ENCODE measurements around the gene EPHA6.
"Not testable (repeated sequence)": the region's sequence is repeated elsewhere in the genome, so short reads cannot be mapped to it uniquely, and the experiment has no call there.

EPHA6 gene

GRCh38 chr3:97579365-97579764, 765.0 kb downstream of the EPHA6 start:
- Histone ChIP-seq H3K9ac (ENCODE audit: low read length in 2 of 2) (no peak overlapping the region), H3K36me3 (ENCODE audit: control insufficient read depth in 2 of 2, insufficient read depth in 2 of 2, low read length in 2 of 2) (no peaks in the 10 kb centered on the region), H3K9me3 (ENCODE audit: control insufficient read depth in 2 of 2, low read length in 2 of 2) (no peaks in the 10 kb centered on the region), H3K27me3 (ENCODE audit: control insufficient read depth in 1 of 2, insufficient read depth in 2 of 2, low read length in 2 of 2) (no peaks in the 10 kb centered on the region), H3K4me1 (ENCODE audit: control insufficient read depth, insufficient read depth, low read length) (no peaks in the 10 kb centered on the region), H3K4me3 (ENCODE audit: low read length in 2 of 2) (no peak overlapping the region), H3K27ac (ENCODE audit: low read length) (no peak overlapping the region)

GRCh38 chr3:97610626-97611025, 796.2 kb downstream of the EPHA6 start:
- H3K27me3 ChIP-seq (ENCODE audit: control insufficient read depth in 1 of 2, insufficient read depth in 2 of 2, low read length in 2 of 2) = no peaks in the 10 kb centered on the region
- H3K9me3 ChIP-seq (ENCODE audit: control insufficient read depth in 2 of 2, low read length in 2 of 2) = no peaks in the 10 kb centered on the region
- H3K27ac ChIP-seq (ENCODE audit: low read length) = no peak overlapping the region
- no peak overlapping the region for H3K9ac ChIP-seq (ENCODE audit: low read length in 2 of 2)
- H3K4me1 ChIP-seq (ENCODE audit: control insufficient read depth, insufficient read depth, low read length) = no peaks in the 10 kb centered on the region
- H3K36me3 ChIP-seq (ENCODE audit: control insufficient read depth in 2 of 2, insufficient read depth in 2 of 2, low read length in 2 of 2) = no peaks in the 10 kb centered on the region
- no peak overlapping the region for H3K4me3 ChIP-seq (ENCODE audit: low read length in 2 of 2)

GRCh38 chr3:97612632-97613031, 798.2 kb downstream of the EPHA6 start:
- no peaks in the 10 kb centered on the region for H3K4me1 ChIP-seq (ENCODE audit: control insufficient read depth, insufficient read depth, low read length)
- H3K4me3 ChIP-seq (ENCODE audit: low read length in 2 of 2) = no peak overlapping the region
- no peaks in the 10 kb centered on the region for H3K36me3 ChIP-seq (ENCODE audit: control insufficient read depth in 2 of 2, insufficient read depth in 2 of 2, low read length in 2 of 2)
- H3K27ac ChIP-seq (ENCODE audit: low read length) = no peak overlapping the region
- H3K27me3 ChIP-seq (ENCODE audit: control insufficient read depth in 1 of 2, insufficient read depth in 2 of 2, low read length in 2 of 2) = no peaks in the 10 kb centered on the region
- H3K9ac ChIP-seq (ENCODE audit: low read length in 2 of 2) = no peak overlapping the region
- H3K9me3 ChIP-seq (ENCODE audit: control insufficient read depth in 2 of 2, low read length in 2 of 2) = no peaks in the 10 kb centered on the region

GRCh38 chr3:97613139-97613538, 798.7 kb downstream of the EPHA6 start:
- no peaks in the 10 kb centered on the region for H3K27me3 ChIP-seq (ENCODE audit: control insufficient read depth in 1 of 2, insufficient read depth in 2 of 2, low read length in 2 of 2)
- no peaks in the 10 kb centered on the region for H3K9me3 ChIP-seq (ENCODE audit: control insufficient read depth in 2 of 2, low read length in 2 of 2)
- H3K9ac ChIP-seq (ENCODE audit: low read length in 2 of 2) = no peak overlapping the region
- no peak overlapping the region for H3K27ac ChIP-seq (ENCODE audit: low read length)
- H3K36me3 ChIP-seq (ENCODE audit: control insufficient read depth in 2 of 2, insufficient read depth in 2 of 2, low read length in 2 of 2) = no peaks in the 10 kb centered on the region
- H3K4me1 ChIP-seq (ENCODE audit: control insufficient read depth, insufficient read depth, low read length) = no peaks in the 10 kb centered on the region
- no peak overlapping the region for H3K4me3 ChIP-seq (ENCODE audit: low read length in 2 of 2)

- H3K4me1 ChIP-seq (ENCODE audit: control insufficient read depth, insufficient read depth, low read length); H3K27ac ChIP-seq (ENCODE audit: low read length); H3K36me3 ChIP-seq (ENCODE audit: control insufficient read depth in 2 of 2, insufficient read depth in 2 of 2, low read length in 2 of 2); H3K4me3 ChIP-seq (ENCODE audit: low read length in 2 of 2); H3K9ac ChIP-seq (ENCODE audit: low read length in 2 of 2); H3K27me3 ChIP-seq (ENCODE audit: control insufficient read depth in 1 of 2, insufficient read depth in 2 of 2, low read length in 2 of 2); H3K9me3 ChIP-seq (ENCODE audit: control insufficient read depth in 2 of 2, low read length in 2 of 2): not testable (repeated sequence)
These were observed 806.1 kb downstream of the EPHA6 start for GRCh38 chr3:97620514-97620913.

GRCh38 chr3:97636465-97636864, 822.1 kb downstream of the EPHA6 start:
- H3K36me3 ChIP-seq (ENCODE audit: control insufficient read depth in 2 of 2, insufficient read depth in 2 of 2, low read length in 2 of 2) = no peaks in the 10 kb centered on the region
- no peak overlapping the region for H3K27ac ChIP-seq (ENCODE audit: low read length)
- H3K27me3 ChIP-seq (ENCODE audit: control insufficient read depth in 1 of 2, insufficient read depth in 2 of 2, low read length in 2 of 2) = no peaks in the 10 kb centered on the region
- H3K4me1 ChIP-seq (ENCODE audit: control insufficient read depth, insufficient read depth, low read length) = no peaks in the 10 kb centered on the region
- no peaks in the 10 kb centered on the region for H3K9me3 ChIP-seq (ENCODE audit: control insufficient read depth in 2 of 2, low read length in 2 of 2)
- no peak overlapping the region for H3K4me3 ChIP-seq (ENCODE audit: low read length in 2 of 2)
- H3K9ac ChIP-seq (ENCODE audit: low read length in 2 of 2) = no peak overlapping the region

GRCh38 chr3:97646932-97647331, 832.5 kb downstream of the EPHA6 start:
- no peaks in the 10 kb centered on the region for H3K27me3 ChIP-seq (ENCODE audit: control insufficient read depth in 1 of 2, insufficient read depth in 2 of 2, low read length in 2 of 2)
- no peaks in the 10 kb centered on the region for H3K36me3 ChIP-seq (ENCODE audit: control insufficient read depth in 2 of 2, insufficient read depth in 2 of 2, low read length in 2 of 2)
- H3K9me3 ChIP-seq (ENCODE audit: control insufficient read depth in 2 of 2, low read length in 2 of 2) = no peaks in the 10 kb centered on the region
- no peak overlapping the region for H3K27ac ChIP-seq (ENCODE audit: low read length)
- H3K4me3 ChIP-seq (ENCODE audit: low read length in 2 of 2) = no peak overlapping the region
- no peak overlapping the region for H3K9ac ChIP-seq (ENCODE audit: low read length in 2 of 2)
- no peaks in the 10 kb centered on the region for H3K4me1 ChIP-seq (ENCODE audit: control insufficient read depth, insufficient read depth, low read length)

GRCh38 chr3:97647441-97647982, 833.1 kb downstream of the EPHA6 start:
- no peaks in the 10 kb centered on the region for H3K27me3 ChIP-seq (ENCODE audit: control insufficient read depth in 1 of 2, insufficient read depth in 2 of 2, low read length in 2 of 2)
- H3K36me3 ChIP-seq (ENCODE audit: control insufficient read depth in 2 of 2, insufficient read depth in 2 of 2, low read length in 2 of 2) = no peaks in the 10 kb centered on the region
- H3K4me1 ChIP-seq (ENCODE audit: control insufficient read depth, insufficient read depth, low read length) = no peaks in the 10 kb centered on the region
- no peak overlapping the region for H3K4me3 ChIP-seq (ENCODE audit: low read length in 2 of 2)
- H3K9me3 ChIP-seq (ENCODE audit: control insufficient read depth in 2 of 2, low read length in 2 of 2) = no peaks in the 10 kb centered on the region
- H3K27ac ChIP-seq (ENCODE audit: low read length) = no peak overlapping the region
- H3K9ac ChIP-seq (ENCODE audit: low read length in 2 of 2) = no peak overlapping the region

GRCh38 chr3:97655971-97656370, 841.6 kb downstream of the EPHA6 start:
- H3K4me3 ChIP-seq (ENCODE audit: low read length in 2 of 2) = no peak overlapping the region

GRCh38 chr3:97656638-97657037, 842.2 kb downstream of the EPHA6 start:
- Histone ChIP-seq H3K27me3 (ENCODE audit: control insufficient read depth in 1 of 2, insufficient read depth in 2 of 2, low read length in 2 of 2) (no peaks in the 10 kb centered on the region), H3K4me3 (ENCODE audit: low read length in 2 of 2) (no peak overlapping the region), H3K9me3 (ENCODE audit: control insufficient read depth in 2 of 2, low read length in 2 of 2) (no peaks in the 10 kb centered on the region), H3K4me1 (ENCODE audit: control insufficient read depth, insufficient read depth, low read length) (no peaks in the 10 kb centered on the region), H3K27ac (ENCODE audit: low read length) (no peak overlapping the region), H3K9ac (ENCODE audit: low read length in 2 of 2) (no peak overlapping the region), H3K36me3 (ENCODE audit: control insufficient read depth in 2 of 2, insufficient read depth in 2 of 2, low read length in 2 of 2) (no peaks in the 10 kb centered on the region)

More at GRCh38 chr3:97655971-97656370, 841.6 kb downstream of the EPHA6 start:
- Histone ChIP-seq H3K9me3 (ENCODE audit: control insufficient read depth in 2 of 2, low read length in 2 of 2) (no peaks in the 10 kb centered on the region), H3K27ac (ENCODE audit: low read length) (no peak overlapping the region), H3K36me3 (ENCODE audit: control insufficient read depth in 2 of 2, insufficient read depth in 2 of 2, low read length in 2 of 2) (no peaks in the 10 kb centered on the region), H3K9ac (ENCODE audit: low read length in 2 of 2) (no peak overlapping the region), H3K27me3 (ENCODE audit: control insufficient read depth in 1 of 2, insufficient read depth in 2 of 2, low read length in 2 of 2) (no peaks in the 10 kb centered on the region), H3K4me1 (ENCODE audit: control insufficient read depth, insufficient read depth, low read length) (no peaks in the 10 kb centered on the region)

GRCh38 chr3:97658668-97659285, 844.4 kb downstream of the EPHA6 start:
- no peak overlapping the region for H3K27ac ChIP-seq (ENCODE audit: low read length)
- H3K4me3 ChIP-seq (ENCODE audit: low read length in 2 of 2) = no peak overlapping the region
- no peaks in the 10 kb centered on the region for H3K9me3 ChIP-seq (ENCODE audit: control insufficient read depth in 2 of 2, low read length in 2 of 2)
- H3K27me3 ChIP-seq (ENCODE audit: control insufficient read depth in 1 of 2, insufficient read depth in 2 of 2, low read length in 2 of 2) = no peaks in the 10 kb centered on the region
- H3K4me1 ChIP-seq (ENCODE audit: control insufficient read depth, insufficient read depth, low read length) = peaks cover 2% of the 10 kb centered on the region
- H3K9ac ChIP-seq (ENCODE audit: low read length in 2 of 2) = no peak overlapping the region
- no peaks in the 10 kb centered on the region for H3K36me3 ChIP-seq (ENCODE audit: control insufficient read depth in 2 of 2, insufficient read depth in 2 of 2, low read length in 2 of 2)

Measured in stomach smooth muscle (tissue), 2 donors.